Measurements from ENCODE around the gene IZUMO2.

DNA sequence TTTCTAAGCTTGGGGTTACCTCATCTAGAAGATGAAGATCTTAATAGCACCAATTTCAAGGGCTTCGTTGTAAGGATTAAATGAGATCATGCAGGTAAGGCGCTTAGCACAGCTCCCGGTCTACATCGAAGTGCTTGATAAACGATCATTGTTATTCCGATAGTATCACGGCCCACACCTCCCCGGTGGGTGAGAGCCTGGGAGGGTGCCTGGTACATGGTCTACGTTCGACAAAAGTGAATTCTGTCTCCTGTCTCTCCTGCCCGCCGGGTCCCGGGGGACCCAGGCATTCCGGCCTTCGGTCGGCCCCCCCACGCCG, 39.8 kb upstream of the IZUMO2 start:
- TF ChIP-seq EZH2phosphoT487 (IDR thresholded peaks at IDR 0.05; ENCODE audit: low read depth, severe bottlenecking, unreplicated experiment): no peak
- TF ChIP-seq, protein P1, sequence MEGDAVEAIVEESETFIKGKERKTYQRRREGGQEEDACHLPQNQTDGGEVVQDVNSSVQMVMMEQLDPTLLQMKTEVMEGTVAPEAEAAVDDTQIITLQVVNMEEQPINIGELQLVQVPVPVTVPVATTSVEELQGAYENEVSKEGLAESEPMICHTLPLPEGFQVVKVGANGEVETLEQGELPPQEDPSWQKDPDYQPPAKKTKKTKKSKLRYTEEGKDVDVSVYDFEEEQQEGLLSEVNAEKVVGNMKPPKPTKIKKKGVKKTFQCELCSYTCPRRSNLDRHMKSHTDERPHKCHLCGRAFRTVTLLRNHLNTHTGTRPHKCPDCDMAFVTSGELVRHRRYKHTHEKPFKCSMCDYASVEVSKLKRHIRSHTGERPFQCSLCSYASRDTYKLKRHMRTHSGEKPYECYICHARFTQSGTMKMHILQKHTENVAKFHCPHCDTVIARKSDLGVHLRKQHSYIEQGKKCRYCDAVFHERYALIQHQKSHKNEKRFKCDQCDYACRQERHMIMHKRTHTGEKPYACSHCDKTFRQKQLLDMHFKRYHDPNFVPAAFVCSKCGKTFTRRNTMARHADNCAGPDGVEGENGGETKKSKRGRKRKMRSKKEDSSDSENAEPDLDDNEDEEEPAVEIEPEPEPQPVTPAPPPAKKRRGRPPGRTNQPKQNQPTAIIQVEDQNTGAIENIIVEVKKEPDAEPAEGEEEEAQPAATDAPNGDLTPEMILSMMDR (IDR thresholded peaks at IDR 0.05; ENCODE audit: poor library complexity): no peak

Data from hepatocyte (in vitro differentiated cells).